AG10803 (cell line): ENCODE results near the gene CST8.

ENCODE experiments used
- DNase-seq: peaks from one replicate; pipeline ENCODE4 v3.0.0; 2010; ENCODE audit warnings: low read depth
- H3K4me3 ChIP-seq: 2 replicates; pipeline ENCODE4 v1.5.1; 2011; ENCODE audit warnings: mild to moderate bottlenecking, low read length, control low read depth
- CTCF ChIP-seq: conservative IDR thresholded peaks from 2 replicates; pipeline ENCODE4 v1.5.1; 2011; ENCODE audit warnings: mild to moderate bottlenecking, low read length, control low read depth, inconsistent platforms

CST8 gene

GRCh38 chr20:23534801-23535593 is 44.1 kb downstream of the CST8 start:
- H3K4me3 ChIP-seq, result no peak overlapping the region
- no peak for TF ChIP-seq CTCF
- DNase-seq, result no peak

GRCh38 chr20:23536328-23536974 is 45.5 kb downstream of the CST8 start:
- no peak for TF ChIP-seq CTCF
- no peak overlapping the region for H3K4me3 ChIP-seq
- DNase-seq, result no peak

GRCh38 chr20:23537030-23537429 is 46.1 kb downstream of the CST8 start:
- H3K4me3 ChIP-seq, result no peak overlapping the region
- TF ChIP-seq CTCF, result no peak
- DNase-seq, result no peak

- H3K4me3 ChIP-seq, result no peak overlapping the region
- no peak for TF ChIP-seq CTCF
- no peak for DNase-seq
Measured at GRCh38 chr20:23540624-23541023, 49.7 kb downstream of the CST8 start.

GRCh38 chr20:23541330-23541729 is 50.4 kb downstream of the CST8 start:
- TF ChIP-seq CTCF, result no peak

GRCh38 chr20:23541776-23542175 is 50.9 kb downstream of the CST8 start:
- TF ChIP-seq CTCF, result no peak
- no peak for DNase-seq
- no peak overlapping the region for H3K4me3 ChIP-seq

More at GRCh38 chr20:23541330-23541729, 50.4 kb downstream of the CST8 start:
- no peak overlapping the region for H3K4me3 ChIP-seq
- DNase-seq, result no peak

GRCh38 chr20:23542801-23543200 is 51.9 kb downstream of the CST8 start:
- DNase-seq, result no peak

More at GRCh38 chr20:23542801-23543200, 51.9 kb downstream of the CST8 start:
- no peak for TF ChIP-seq CTCF
- no peak overlapping the region for H3K4me3 ChIP-seq
